ENCODE data around the gene MCRIP1.

The MCRIP1 gene

DNA sequence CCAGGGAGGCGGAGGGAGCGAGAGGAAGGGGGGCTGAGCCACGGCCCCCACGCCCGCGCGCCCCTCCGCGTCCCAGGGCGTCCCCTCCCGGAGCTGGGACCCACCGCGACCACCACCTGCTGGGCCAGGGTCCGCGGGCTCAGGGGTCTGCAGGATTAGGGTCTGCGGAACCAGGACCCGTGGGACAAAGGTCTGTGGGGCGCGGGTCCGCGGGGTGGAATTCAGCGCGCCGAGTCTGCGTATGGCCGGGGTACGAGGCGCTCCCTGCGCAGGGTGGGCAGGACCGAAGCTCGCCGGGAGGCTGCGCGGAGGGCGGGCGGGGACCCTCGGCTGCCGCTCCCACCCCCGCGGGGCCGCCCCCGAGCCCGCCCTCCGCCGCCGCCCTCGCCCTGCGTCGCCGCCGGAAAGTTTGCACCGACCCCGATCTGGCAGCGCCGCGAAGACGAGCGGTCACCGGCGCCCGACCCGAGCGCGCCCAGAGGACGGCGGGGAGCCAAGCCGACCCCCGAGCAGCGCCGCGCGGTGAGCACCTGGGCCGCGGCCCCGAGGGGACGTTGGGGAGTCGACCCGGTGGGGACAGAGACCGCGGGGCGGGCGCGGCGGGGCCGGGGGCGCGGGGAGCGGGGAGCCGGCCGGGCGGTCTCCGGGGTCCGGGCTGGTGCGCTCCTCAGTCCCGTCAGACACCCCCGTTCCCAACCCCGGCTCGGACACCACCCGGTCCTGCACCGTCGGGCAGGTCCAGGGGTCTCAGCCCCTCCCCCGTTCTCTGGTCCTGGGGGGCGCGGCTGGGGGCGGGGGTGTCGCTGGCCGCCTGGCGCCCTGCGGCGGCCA, 29.1 kb downstream of the MCRIP1 start, which contains the start of gene GCGR:
Gene GCGR (plus strand): TSS at position 423 of the 831 bp plus-strand sequence. CDS start 4,869 bp downstream, outside the sequence.
- DNase-seq (ENCODE audit: low spot score): no peak

GRCh38 chr17:81802856-81803643, 30.0 kb downstream of the MCRIP1 start:
- no peak for DNase-seq (ENCODE audit: low spot score)

DNA sequence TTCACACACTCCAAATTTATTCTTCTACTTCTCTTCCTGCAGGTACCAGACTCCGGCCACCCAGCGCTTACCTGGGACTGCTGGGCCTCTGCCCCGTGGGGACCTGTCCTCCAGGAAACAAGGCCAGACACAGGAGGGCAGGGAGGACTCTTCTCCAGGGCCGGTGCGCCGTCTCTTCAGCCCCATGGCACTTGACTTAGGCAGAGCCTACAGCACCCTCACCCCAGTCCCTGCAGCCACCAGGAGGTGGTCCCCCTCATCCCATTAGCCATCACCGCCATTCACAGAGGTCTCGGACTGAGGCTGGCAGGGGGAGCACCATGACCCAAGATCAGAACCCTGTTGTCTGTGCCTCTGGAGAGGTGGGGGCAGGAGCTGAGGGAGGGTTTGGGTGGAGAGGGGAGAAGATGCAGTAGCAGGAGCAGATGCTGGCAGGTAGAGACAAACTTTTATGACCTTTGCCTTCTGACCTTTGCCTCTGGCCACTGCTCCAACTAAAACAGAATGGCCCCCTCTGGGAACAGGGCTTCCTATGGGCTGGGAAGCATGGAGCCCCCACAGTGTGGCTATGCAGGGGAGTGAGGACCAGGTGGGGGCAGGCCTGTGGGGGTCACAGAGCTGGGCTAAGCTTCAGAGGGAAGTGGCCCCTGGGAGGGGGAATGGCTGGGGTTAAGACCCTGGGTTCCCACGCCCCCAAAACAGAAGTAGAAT, 30.9 kb downstream of the MCRIP1 start:
- DNase-seq (ENCODE audit: low spot score): no peak

GRCh38 chr17:81801327-81801726, 31.8 kb downstream of the MCRIP1 start:
- no peak for DNase-seq (ENCODE audit: low spot score)

- DNase-seq (ENCODE audit: low spot score): no peak
Observed at GRCh38 chr17:81794509-81794908, 38.6 kb downstream of the MCRIP1 start.

DNA sequence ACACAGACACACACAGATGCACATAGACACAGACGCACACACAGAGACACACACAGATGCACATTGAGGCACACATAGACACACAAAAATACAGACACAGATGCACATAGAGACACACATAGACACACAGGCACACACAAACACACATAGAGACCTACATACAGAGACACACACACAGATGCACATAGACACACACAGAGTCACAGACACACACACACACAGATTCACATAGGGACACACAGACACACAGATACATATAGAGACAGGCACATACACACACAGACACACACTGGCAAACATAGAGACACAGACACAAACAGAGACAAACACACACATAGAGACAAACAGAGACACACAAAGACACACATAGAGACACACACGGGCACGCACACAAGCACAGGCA, 39.0 kb downstream of the MCRIP1 start:
- DNase-seq (ENCODE audit: low spot score): no peak

GRCh38 chr17:81792675-81793615, 40.1 kb downstream of the MCRIP1 start:
- no peak for DNase-seq (ENCODE audit: low spot score)
